ENCODE data around the gene PITPNC1. TPM values are rescaled to one million over a fixed set of nuclear protein-coding genes. Genes with fewer than 3 reads are reported as not detected.

Gene PITPNC1
- total RNA-seq, 1 experiment from 2014 or later = 20.8 TPM

- no peaks in the 10 kb centered on the region for H3K36me3 ChIP-seq (ENCODE audit: control insufficient read depth, insufficient read depth, low read length)
- POLR2A ChIA-PET = no interaction called here
- DNase-seq (ENCODE audit: low read depth, low spot score) (no peak), ATAC-seq (no peak)
- CTCF ChIA-PET = no interaction called here
- H3K27ac ChIP-seq (ENCODE audit: low read length) = peak overlapping the region; percentile 75
- H3K9me3 ChIP-seq (ENCODE audit: control insufficient read depth, insufficient read depth, low read depth, low read length) = no peaks in the 10 kb centered on the region
- intact Hi-C loops (cut with micrococcal nuclease; ENCODE audit: unreplicated experiment) (no loop called here), in situ Hi-C loops (cut with HindIII; ENCODE audit: low pct_unique_long_range_greater_than_20kb, low sequenced_read_pairs) (no loop called here)
- peaks cover 21% of the 10 kb centered on the region for H3K4me1 ChIP-seq (ENCODE audit: control insufficient read depth, insufficient read depth, low read length)
- no peaks in the 10 kb centered on the region for H3K27me3 ChIP-seq (ENCODE audit: control insufficient read depth, insufficient read depth, low read length)
- no peak overlapping the region for H3K4me3 ChIP-seq (ENCODE audit: low read depth in 2 of 2, low read length in 2 of 2)
- BruUV-seq (replicated peaks) = no TSS peak
- TF ChIP-seq POLR2AphosphoS5 (IDR thresholded peaks at IDR 0.05; ENCODE audit: low read depth, low read length) (no peak), SIN3A (IDR thresholded peaks at IDR 0.05; ENCODE audit: borderline replicate concordance, insufficient read depth, low read depth, low read length) (no peak), CTCF (IDR thresholded peaks at IDR 0.05) (no peak), REST (IDR thresholded peaks at IDR 0.05; ENCODE audit: insufficient read depth in 1 of 2, low read depth in 2 of 2, low read length in 1 of 2) (no peak), TCF7L2 (IDR thresholded peaks at IDR 0.05; ENCODE audit: low read depth, low read length) (no peak)
Measured at GRCh38 chr17:67442787-67443624, 65.9 kb downstream of the PITPNC1 start.

GRCh38 chr17:67443931-67444595 is 67.0 kb downstream of the PITPNC1 start:
- DNase-seq (ENCODE audit: low read depth, low spot score) (no peak), ATAC-seq (no peak)
- Histone ChIP-seq H3K36me3 (ENCODE audit: control insufficient read depth, insufficient read depth, low read length) (no peaks in the 10 kb centered on the region), H3K9me3 (ENCODE audit: control insufficient read depth, insufficient read depth, low read depth, low read length) (no peaks in the 10 kb centered on the region), H3K4me1 (ENCODE audit: control insufficient read depth, insufficient read depth, low read length) (peaks cover 19% of the 10 kb centered on the region), H3K4me3 (ENCODE audit: low read depth in 2 of 2, low read length in 2 of 2) (no peak overlapping the region), H3K27me3 (ENCODE audit: control insufficient read depth, insufficient read depth, low read length) (no peaks in the 10 kb centered on the region), H3K27ac (ENCODE audit: low read length) (peak overlapping the region; percentile 34)
- POLR2A ChIA-PET = no interaction called here
- intact Hi-C loops (cut with micrococcal nuclease; ENCODE audit: unreplicated experiment) (no loop called here), in situ Hi-C loops (cut with HindIII; ENCODE audit: low pct_unique_long_range_greater_than_20kb, low sequenced_read_pairs) (no loop called here)
- TF ChIP-seq REST (IDR thresholded peaks at IDR 0.05; ENCODE audit: insufficient read depth in 1 of 2, low read depth in 2 of 2, low read length in 1 of 2) = no peak
- TF ChIP-seq CTCF (IDR thresholded peaks at IDR 0.05) = no peak
- TF ChIP-seq SIN3A (IDR thresholded peaks at IDR 0.05; ENCODE audit: borderline replicate concordance, insufficient read depth, low read depth, low read length) = no peak
- no peak for TF ChIP-seq TCF7L2 (IDR thresholded peaks at IDR 0.05; ENCODE audit: low read depth, low read length)
- TF ChIP-seq POLR2AphosphoS5 (IDR thresholded peaks at IDR 0.05; ENCODE audit: low read depth, low read length) = no peak
- CTCF ChIA-PET = no interaction called here
- no TSS peak for BruUV-seq (replicated peaks)

Measured in Panc1 (cell line).